Neuron (in vitro differentiated cells): Measurements from ENCODE around the gene FCRL6.

ENCODE experiments used
- H2AFZ ChIP-seq: one replicate; pipeline ENCODE4 v1.6.1; 2013; ENCODE audit warnings: low read depth, mild to moderate bottlenecking, inconsistent platforms, low read length, moderate library complexity
- H3K27me3 ChIP-seq: one replicate; pipeline ENCODE4 v1.6.1; 2013; ENCODE audit warnings: low read length; ENCODE audit not compliant: insufficient read depth
- H3K36me3 ChIP-seq: one replicate; pipeline ENCODE4 v1.6.1; 2013; ENCODE audit warnings: low read length; ENCODE audit not compliant: insufficient read depth
- H3K4me1 ChIP-seq: one replicate; pipeline ENCODE4 v1.6.1; 2013; ENCODE audit warnings: low read length; ENCODE audit not compliant: insufficient read depth
- H3K4me3 ChIP-seq: 2 replicates; pipeline ENCODE4 v1.5.1; 2013; ENCODE audit warnings: mild to moderate bottlenecking, low read length, moderate library complexity
- H3K9me3 ChIP-seq: one replicate; pipeline ENCODE4 v1.6.1; 2013; ENCODE audit warnings: low read length

FCRL6 gene

GRCh38 chr1:159864262-159864661, 62.1 kb downstream of the FCRL6 start:
- Histone ChIP-seq H3K36me3 (no peaks in the 10 kb centered on the region), H3K4me3 (no peak overlapping the region), H3K27me3 (peaks cover 39% of the 10 kb centered on the region)

More at GRCh38 chr1:159864262-159864661, 62.1 kb downstream of the FCRL6 start:
- no peaks in the 10 kb centered on the region for H3K9me3 ChIP-seq
- H3K4me1 ChIP-seq, result no peaks in the 10 kb centered on the region
- no peak overlapping the region for H2AFZ ChIP-seq
